Stimulated activated CD8-positive, alpha-beta memory T cell treated with anti-CD3 and anti-CD28 coated beads, Interleukin-12 subunit alpha, Interleukin-12 subunit beta, amount 100 ng/mL, for 24 hours (primary cell): ENCODE data around the gene USP32.

Source experiments
- DNase-seq: peaks from one replicate; pipeline ENCODE4 v3.0.0-alpha.2; 2020; ENCODE audit errors: extremely low read depth

USP32 gene

DNA sequence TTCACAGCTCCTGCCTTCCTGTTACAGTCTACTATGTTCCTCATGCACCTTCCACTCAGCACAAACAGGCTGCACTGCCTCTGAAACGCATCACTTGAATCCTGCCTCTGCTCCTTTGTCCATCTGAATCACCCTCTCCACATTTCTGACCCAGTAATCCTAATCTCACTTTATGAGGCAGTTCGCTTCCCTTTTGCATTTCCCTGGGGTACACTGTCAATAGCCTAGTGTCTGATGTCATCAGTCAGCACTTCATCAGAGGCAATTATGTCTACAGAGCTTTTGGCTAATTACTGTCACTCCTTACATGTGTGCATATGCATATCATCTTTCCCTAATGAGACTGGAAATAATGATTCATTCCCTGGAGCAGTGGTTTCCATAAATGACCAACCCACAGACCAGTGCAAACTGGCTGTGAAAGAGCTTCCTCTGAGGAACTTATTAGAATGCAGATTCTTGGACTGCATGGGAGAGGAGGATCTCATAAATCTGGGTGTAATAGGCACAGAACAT lies 218.6 kb downstream of the USP32 start:
- DNase-seq = no peak

DNA sequence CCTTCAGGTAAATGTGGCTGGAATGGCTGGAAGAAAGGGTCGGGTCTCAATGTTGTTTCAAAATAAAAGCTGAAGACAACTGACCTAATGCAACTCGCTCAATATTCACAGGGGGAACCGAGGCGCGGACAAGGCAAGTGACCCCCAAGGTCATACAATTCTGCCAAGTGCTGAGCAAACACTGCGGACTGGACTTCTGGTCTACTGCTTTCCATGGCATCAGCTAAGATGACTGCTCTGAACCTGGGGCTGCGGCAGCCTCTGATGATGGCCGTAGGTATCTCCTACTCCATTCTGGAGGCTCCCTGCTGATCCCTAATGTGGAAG lies 220.2 kb downstream of the USP32 start:
- DNase-seq = no peak

DNA sequence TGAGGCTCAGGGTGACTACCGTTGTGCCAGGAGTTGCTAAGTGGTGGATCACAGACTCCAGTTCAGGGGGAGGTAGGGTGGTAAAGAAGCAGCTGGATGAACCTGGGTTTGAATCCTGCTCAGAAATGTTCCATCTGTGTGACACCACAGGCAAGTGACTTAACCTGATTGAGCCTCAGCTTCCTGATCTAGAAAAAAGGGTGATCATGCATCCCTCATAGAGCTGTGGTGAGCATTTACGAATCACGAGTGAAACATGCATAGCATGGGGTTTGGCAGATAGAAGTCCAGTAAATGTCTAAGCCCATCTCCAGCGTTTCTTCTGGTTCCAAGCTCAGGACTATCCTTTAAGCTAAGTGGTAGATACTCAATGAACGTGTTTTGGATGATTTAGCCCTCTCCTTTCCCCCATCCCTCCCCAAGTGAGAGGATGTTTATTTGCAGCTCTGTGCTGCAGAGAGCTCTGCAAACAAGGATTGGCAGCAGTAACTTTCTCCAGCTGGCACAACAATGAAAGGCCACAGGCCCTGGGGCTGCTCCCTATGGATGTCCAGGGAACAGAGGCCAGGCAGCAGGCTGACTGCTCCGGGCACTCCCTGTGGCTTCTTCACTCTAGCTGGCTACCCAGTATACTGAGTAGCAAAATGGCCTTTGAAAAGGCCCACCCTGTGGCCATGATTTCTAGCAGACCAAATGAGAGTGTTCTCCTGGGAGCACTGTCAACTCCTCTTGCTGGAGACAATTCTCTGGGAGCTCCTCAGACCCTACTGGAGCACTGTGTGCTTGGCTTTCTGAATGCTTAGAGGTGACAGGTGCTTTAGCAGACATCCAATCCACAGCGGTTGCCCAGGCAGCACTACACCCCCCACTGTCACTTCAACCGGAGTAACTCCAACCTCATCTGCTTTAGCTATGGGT lies 220.8 kb downstream of the USP32 start:
- DNase-seq = no peak

DNA sequence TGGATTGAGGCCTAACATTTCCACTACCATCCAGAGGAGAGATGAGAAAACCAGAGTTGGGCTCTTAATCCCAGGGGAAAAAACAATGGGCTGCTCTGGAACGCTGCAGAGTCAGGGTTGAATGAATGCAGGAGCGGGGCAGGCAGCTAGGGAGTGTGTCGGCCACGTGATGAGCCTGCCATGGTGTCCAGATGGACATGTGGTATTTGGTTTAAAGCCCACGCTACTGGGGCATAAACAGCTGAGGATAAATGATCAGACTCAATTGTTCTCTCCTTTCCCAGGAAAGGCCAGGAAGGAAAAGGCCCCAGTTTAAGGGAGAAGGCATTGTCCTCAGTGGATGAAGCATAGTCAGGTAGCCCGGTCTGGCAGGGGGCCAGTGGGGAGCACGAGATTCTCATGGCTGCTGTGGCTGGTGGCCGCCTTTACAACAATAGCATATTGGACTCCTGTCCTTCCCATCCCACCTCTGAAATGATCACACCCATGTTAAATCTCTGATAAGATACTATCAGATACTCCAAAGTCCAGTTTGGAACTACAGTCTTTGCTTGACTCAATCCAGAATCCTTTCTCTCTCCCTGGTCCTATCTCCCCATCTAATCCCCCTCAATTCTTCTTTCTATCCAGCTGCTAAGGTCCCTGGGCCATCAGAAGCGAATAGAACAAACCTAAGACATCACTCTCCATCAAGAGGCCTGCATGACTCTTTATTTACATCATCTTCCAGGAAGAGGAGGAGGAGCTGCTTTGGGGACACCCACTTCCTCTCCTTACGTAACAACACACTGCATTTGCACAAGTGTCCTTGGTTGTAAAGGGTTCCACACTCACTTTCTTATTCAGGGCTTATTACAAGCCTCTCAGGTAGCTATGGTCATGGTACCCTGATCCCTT lies 221.8 kb downstream of the USP32 start:
- DNase-seq = no peak

DNA sequence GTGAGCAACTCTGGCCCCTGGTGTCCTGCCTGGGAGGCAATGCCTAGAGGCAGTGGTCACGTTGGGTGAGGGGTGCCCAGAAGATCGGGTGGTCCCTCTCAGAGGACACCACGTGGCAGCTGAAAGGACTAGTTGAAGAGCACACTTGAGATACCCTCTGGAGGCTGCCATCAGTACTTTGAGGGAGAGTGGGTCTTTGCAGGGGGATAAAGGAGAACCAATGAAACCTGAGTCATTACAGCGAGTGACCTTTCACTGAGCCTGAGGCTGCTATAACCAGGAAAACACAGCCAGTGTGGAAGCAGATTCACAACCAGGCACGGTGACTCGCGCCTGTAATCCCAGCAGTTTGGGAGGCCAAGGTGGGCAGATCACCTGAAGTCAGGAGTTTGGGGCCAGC lies 223.3 kb downstream of the USP32 start:
- no peak for DNase-seq

DNA sequence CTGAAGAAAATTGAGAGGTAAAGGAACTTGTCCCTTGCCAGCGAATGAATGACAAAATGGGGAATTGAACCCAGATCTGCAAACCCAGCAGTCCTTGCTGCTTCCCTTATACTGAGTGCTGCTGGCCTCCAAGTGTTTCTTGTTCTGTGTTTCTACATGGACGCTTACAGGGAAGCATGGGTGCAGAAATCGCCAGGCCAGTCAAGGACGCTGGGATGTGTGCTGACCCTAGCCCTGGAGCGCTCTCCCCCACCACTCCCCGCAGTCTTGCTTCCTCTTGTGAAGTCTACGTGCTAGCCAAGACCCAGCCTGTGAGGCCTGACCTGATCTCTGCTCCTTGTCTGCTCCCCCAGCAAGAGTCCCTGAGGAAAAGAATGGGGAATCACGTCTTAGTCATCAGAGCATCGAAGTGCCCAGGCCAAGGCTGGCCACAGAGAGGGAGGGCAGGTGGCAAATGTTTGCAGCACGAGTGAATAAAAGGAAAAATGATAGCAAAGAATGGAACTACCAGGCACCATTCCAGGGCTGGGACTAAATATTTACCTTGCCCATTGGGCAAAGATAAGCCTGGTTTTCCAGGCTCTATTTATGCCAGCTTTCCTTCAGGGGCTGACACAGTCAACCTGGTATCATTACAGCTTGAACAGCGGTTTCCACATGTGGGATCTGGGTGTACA lies 224.7 kb downstream of the USP32 start:
- DNase-seq = no peak

DNA sequence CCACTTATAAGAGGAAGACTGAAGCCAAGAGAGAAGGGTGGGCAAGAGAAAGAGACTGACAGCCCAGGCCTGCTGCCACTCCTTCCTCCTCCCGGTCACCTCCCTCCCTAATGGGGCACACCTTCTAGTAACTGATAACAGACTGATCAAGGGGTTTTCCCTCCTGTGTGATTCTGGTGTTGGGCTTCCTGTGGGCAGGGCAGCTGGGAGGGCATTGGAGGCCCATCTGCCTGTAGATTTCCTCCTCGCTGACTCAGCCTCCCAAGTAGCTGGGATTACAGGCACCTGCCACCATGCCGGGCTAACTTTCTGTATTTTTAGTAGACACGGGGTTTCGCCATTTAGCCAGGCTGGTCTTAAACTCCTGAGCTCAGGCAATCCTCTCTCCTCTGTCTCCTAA lies 226.0 kb downstream of the USP32 start:
- no peak for DNase-seq

DNA sequence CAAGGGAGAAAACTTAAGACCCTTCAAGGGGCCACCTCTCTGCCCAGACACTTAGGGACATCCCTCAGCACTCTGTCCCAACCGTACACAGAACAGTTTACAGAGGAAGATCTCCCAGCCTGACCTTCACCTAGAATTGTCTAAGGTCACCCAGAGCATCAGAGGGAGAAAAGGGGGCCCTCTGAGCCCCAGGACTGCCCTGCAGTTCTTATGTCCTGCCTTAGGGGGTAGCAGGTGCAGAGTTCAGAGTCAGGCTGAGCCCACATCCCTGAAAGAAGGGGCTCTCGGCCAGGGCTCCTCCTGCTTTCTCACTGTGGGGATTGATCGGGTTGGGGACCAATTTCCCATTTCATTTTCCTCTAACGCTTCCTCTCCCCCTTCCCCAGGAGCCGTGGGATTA lies 226.7 kb downstream of the USP32 start:
- no peak for DNase-seq

DNA sequence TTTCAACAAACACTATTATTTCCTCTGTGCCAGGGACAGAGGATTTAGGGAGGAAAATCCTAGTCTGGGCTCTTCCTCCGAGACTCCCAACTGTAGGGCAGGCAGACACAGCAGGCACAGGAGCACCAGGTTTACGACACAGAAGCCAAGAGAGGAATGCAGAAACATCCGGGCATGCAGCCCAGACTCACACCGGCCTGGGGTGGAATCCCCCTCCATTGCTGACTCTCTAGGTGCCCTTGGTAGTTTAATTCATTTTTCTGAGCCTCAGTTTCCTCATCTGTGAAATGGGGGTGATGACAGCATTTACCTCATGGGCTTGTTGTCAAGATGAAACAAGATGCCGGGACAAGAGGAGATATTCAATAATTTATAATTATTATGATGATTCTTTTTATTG lies 227.2 kb downstream of the USP32 start:
- no peak for DNase-seq

DNA sequence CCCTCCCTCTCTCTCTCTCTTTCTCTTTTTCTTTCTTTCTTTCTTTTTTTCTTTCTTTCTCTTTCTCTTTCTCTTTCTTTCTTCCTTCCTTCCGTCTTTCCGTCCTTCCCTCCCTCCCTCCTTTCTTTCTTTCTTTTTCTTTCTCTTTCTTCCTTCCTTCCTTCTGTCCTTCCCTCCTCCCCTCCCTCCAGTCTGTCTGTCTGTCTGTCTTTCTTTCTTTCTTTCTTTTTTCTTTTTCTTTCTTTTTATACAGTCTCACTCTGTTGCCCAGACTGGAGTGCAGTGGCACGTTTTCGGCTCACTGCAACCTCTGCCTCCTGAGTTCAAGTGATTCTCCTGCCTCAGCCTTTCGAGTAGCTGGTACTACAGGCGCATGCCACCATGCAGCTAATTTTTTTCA lies 227.8 kb downstream of the USP32 start:
- no peak for DNase-seq

DNA sequence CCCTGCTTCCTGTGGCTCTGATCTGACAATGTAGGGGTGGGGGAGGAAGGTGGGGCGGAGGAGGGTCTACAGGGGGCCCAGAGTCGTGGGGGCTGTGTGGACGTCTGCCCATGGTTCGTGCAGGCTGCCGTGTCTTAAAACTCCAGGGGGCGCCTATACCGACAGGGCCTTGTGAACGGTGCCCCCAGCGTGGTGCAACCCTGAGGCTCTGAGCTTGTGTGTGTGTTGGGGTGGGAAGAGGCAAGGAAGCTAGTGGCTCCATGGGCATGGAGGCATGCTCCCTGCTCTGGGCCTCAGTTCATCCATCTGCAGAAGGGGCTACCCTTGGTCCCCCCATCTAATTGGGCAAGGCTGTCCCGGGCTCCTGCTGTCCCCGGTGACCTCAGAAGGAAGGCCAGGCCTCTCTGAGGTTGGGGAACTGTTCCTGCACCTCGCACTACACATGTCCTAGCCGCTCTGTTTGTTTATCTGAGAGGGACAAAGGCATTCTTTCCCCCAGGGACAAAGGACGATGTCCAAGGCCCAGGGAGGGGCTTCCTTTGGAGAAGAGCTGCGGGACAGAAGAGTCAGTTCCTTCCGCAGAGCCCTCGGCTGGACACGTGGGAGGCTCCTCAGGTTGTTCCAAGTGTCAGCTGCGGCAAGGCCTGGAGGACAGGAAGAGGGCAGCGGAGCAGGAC lies 228.7 kb downstream of the USP32 start:
- DNase-seq = no peak

DNA sequence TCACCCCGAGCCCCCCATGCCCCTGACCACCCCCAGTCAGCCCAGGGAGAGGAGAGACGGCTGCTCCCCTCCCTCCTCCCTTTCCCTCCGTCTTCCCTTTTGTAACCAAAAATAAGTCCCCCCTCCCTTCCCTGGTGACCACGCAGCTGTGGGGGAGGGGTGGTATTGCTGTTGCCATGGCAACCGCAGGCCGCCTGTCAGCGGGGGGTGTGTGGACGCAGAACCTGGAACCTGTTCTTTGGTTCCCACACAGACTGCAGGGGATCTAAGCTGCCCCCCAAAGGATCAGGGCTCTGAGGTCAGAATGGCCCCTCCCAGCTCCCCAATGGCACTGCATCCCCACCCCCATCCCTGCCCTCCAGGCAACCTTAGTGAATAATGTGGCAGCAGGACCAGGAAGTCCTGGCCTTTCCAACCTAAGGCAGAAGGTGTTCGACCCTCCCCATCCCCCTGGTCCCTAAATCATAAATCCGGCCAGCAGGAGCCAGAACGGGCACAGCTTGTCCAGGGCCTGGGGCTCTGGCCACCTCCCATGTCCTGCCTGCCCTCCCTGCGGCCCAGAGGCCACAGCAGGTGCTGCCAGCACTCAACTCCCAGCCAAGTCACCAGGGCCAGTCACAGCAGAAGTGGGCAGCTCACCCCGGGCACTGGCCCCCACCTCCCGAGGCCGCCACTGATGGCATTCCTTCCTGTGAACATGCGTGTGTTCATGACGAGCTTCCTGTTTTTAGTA lies 230.2 kb downstream of the USP32 start:
- no peak for DNase-seq

DNA sequence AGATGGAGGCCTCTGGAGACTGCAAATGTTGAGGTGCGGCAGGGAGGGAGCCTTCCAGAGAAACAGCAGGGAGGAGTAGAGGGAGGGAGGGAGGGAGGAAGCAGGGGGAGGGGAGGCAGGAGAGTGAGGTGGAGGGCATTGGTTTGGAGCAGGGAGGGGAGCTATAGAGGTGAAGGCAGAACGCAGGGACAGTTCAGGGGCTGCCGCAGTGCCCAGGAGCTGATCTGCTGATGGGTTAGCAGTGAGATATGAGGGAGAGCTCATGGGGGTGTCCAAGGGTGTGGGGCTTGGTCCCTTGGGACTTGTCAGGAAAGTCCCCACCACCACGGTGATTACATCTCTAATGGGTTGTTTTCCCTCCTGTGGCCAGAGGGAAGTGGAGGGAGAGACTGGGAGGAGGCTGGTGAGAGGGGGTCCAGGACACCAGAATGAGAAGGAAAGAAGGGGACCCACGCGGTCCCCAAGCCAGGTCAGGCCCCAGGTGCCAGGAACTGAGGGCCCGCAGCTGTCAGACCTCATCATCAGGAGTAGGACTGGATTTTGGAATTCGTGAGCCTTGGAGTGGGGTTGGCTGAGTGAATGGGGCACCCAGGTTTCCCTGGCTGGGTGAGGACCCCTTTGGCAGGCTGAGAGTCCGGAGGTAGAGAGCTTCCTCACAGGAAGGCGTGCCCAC lies 231.0 kb downstream of the USP32 start:
- DNase-seq = no peak

DNA sequence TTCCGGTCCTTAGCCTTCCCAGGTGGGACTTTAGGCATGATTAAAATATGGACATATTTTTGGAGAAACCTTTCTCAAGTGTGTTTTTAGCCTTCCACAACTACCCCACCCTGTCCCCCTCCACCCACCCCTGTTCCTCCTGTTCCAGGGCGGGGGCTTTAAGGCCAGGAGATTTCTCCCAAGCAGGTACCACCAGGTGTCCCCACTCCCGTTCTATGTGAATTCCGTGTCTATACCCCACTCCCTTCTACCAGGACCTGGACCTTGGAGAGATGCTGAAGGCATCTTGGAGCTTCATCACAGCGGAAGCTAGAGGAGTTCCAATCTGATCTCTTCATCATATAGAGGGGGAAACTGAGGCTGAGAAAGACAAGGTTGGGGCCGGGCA lies 232.5 kb downstream of the USP32 start:
- no peak for DNase-seq

DNA sequence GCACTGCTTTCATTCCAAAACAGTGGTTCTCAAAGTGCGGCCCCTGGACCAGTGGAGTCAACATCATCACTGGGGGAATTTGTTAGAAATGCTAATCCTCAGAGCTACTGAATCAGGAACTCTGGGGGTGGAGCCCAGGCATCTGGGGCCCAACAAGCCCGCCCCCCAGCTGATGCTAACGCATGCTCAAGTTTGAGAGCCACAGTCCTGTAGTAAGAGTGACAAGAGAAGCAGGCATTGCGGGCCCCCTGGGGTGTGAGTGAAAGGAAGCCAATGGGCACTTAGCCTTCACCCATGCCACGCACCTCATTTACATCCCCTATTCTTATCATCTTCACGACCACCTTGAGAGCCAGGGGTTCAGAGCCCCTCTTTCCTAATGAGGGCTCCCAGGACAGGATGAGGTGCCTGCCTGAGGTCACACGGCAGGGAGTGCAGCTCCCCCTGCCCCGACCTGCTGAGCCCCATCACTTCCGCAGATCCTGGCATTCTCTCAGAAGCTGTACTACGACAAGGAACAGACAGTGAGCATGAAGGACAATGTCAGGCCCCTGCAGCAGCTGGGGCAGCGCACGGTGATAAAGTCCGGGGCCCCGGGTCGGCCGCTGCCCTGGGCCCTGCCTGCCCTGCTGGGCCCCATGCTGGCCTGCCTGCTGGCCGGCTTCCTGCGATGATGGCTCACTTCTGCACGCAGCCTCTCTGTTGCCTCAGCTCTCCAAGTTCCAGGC lies 233.0 kb downstream of the USP32 start:
- no peak for DNase-seq

DNA sequence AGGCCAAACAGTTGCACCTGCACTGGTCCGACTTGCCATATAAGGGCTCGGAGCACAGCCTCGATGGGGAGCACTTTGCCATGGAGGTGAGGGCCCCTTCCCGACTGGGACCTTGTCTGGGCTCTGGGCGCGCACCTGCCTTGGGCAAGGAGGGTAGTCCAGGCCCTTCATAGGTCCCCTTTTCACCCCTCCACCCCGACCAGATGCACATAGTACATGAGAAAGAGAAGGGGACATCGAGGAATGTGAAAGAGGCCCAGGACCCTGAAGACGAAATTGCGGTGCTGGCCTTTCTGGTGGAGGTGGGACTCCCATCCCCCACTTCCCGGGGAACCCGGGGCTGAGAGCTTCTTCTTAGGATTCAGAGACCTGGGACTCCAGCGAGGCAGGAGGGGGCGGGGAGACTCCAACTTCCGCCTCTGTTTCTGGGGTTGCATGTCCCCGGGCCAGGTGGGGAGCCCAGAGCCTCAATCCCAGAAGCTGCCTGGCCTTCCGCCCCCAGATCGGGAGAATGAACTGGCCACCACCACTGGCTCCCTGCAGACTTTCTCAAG lies 234.4 kb downstream of the USP32 start:
- no peak for DNase-seq

DNA sequence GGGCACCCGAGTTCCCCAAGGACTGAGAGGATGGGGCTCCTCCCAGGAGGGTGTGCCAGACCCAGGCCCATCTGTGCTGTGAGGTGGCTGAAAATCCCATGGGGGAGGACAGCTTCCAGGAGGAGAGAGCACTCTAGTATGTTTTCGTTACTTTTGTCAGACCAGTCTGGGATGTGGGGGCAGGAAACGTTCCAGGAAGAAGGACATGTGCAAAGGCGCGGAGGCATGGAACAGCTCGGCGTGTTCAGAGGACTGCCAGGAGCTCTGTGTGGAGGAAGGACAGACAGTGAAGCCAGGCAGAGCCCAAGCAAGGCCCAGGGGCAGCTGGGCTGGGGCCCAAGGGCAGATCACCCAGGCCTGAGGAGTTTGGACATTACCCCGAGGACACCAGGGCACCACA lies 235.2 kb downstream of the USP32 start:
- DNase-seq = no peak

DNA sequence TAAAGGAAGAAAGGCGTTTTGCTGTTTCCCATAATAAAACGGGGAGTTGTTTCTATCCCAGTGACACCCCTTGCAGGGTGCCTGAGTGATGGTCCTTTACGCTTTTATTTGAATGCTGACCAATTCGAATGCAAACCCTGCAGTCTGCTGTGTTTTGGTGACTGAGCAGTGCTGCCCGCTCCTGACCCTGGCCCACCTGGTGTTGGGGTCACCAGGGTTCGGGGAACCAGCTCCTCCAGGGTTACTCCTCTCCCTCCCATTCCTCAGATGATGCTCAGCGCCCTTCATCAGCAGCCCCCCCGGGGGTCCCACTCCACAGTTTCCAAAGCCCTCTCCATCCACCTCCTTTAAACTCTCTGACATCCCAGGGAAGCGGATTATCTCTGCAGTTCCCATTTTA lies 236.1 kb downstream of the USP32 start:
- no peak for DNase-seq

DNA sequence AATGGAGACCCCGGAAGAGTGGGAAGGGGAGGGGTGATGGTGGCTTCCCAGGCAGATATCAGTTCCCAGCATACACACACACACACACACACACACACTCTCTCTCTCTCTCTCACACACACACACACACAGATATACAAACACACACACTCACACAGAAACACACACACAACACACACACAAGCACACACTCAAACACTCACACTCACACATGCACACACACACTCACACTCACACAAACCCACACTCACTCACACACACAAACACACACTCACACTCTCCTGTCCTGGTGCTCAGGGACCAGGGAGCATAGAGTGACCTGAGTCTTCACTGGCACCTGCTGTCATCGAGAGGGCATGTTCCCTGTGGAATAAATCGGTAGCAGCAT lies 236.5 kb downstream of the USP32 start:
- DNase-seq = no peak
